Measurements from ENCODE around the gene TMEM266. TPM values are rescaled to one million over a fixed set of nuclear protein-coding genes. Genes with fewer than 3 reads are reported as not detected.

TMEM266 gene
- total and polyA plus RNA-seq, 8 donors: 1.9 to 5.5 (median 4.2) TPM

DNA sequence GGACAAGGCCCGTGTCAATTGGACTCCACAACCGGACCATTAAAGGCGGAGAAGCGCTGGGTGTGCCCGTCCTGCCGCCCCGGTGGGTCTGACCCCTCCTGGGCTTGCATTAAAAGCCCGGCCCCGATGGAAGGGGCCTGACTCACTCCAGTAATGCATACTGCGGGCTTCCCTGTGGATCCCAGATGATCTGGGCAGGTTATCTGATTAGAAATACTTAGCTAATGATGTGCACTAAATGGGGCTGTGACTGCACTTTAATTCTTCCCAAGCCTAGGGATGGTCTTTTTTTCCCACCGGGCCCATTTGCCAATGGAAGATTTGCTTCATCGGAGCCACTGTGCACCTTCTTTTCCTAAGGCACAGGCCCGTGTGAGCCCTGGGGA is 124.9 kb downstream of the TMEM266 start:
- 73 to 76% methylated on average over 13 of the region's 13 CpGs for WGBS, 2 donors
- intact Hi-C loops (cut with DNase I): no loop called here
- ATAC-seq (no peak), FAIRE-seq (no peak), DNase-seq (no peak)
- no peak overlapping the region for H3K4me3 ChIP-seq
- no peak overlapping the region for H3K27ac ChIP-seq
- H3K27me3 ChIP-seq: no peaks in the 10 kb centered on the region
- TF ChIP-seq, protein P1, sequence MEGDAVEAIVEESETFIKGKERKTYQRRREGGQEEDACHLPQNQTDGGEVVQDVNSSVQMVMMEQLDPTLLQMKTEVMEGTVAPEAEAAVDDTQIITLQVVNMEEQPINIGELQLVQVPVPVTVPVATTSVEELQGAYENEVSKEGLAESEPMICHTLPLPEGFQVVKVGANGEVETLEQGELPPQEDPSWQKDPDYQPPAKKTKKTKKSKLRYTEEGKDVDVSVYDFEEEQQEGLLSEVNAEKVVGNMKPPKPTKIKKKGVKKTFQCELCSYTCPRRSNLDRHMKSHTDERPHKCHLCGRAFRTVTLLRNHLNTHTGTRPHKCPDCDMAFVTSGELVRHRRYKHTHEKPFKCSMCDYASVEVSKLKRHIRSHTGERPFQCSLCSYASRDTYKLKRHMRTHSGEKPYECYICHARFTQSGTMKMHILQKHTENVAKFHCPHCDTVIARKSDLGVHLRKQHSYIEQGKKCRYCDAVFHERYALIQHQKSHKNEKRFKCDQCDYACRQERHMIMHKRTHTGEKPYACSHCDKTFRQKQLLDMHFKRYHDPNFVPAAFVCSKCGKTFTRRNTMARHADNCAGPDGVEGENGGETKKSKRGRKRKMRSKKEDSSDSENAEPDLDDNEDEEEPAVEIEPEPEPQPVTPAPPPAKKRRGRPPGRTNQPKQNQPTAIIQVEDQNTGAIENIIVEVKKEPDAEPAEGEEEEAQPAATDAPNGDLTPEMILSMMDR (IDR thresholded peaks at IDR 0.05): no peak
- H3K4me1 ChIP-seq: no peaks in the 10 kb centered on the region
- no peaks in the 10 kb centered on the region for H3K9me3 ChIP-seq
- H3K36me3 ChIP-seq: no peaks in the 10 kb centered on the region

DNA sequence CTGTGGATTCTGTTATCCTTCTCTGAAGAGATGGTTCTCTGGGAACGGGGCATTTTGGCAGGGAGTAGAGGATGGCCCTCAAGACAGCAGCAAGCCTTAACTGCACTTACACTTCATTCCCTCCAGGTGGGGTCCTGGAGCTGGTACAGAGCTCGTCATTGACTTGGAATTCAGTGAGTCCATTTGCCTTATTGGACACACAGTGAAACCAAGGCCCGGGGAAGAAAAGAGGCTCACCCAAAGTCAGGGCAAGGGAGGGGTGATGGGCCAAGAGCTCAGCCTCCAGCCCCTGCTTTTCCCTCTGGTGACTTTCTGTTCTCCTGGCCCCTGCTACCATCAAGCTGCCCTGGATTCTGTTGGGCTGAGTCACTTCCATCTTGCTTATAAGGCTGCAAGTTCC is 125.9 kb downstream of the TMEM266 start:
- DNase-seq: peak in 1 of 6 donors; percentile 38

DNA sequence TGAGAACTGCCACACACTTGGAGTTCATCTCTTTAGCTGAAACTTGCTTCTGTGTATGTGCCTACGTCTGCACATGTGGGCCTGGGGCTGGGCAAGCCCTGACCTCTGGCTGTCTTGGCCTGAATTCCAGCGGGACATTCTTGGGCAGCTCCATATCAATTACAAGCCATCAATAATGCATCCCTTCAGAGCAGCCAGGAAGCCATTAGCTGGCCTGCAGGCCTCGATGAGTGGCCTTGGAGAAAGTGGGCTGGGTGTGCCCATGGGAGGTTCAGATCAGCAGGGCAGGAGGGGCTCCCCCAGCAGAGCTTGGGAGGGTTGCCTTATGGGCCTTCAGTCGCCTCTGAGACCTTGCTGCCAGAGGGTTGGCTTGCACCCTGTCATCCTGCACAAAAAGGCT is 127.4 kb downstream of the TMEM266 start:
- ATAC-seq: no peak
- intact Hi-C loops (cut with DNase I): no loop called here
- WGBS, 2 donors: 51 to 64% methylated on average over 3 to 4 of the region's 4 CpGs
- no peaks in the 10 kb centered on the region for H3K27me3 ChIP-seq
- no peaks in the 10 kb centered on the region for H3K9me3 ChIP-seq
- H3K36me3 ChIP-seq: no peaks in the 10 kb centered on the region
- FAIRE-seq: no peak
- no peak overlapping the region for H3K4me3 ChIP-seq
- no peak for DNase-seq
- H3K27ac ChIP-seq: no peak overlapping the region
- no peaks in the 10 kb centered on the region for H3K4me1 ChIP-seq
- TF ChIP-seq, protein P1 (IDR thresholded peaks at IDR 0.05): no peak

More for the DNA sequence above, 125.9 kb downstream of the TMEM266 start:
- Histone ChIP-seq H3K27me3 (no peaks in the 10 kb centered on the region), H3K4me1 (no peaks in the 10 kb centered on the region), H3K4me3 (no peak overlapping the region), H3K27ac (no peak overlapping the region), H3K9me3 (no peaks in the 10 kb centered on the region), H3K36me3 (no peaks in the 10 kb centered on the region)
- ATAC-seq (peak in 3 of 4 donors; percentile 68 to 77 (median 72)), FAIRE-seq (no peak)
- intact Hi-C loops (cut with DNase I): no loop called here
- WGBS, 2 donors: 57 to 61% methylated on average over 3 of the region's 3 CpGs
- TF ChIP-seq, protein P1 (IDR thresholded peaks at IDR 0.05): peak in 3 of 4 donors; percentile 13 to 33 (median 23)

DNA sequence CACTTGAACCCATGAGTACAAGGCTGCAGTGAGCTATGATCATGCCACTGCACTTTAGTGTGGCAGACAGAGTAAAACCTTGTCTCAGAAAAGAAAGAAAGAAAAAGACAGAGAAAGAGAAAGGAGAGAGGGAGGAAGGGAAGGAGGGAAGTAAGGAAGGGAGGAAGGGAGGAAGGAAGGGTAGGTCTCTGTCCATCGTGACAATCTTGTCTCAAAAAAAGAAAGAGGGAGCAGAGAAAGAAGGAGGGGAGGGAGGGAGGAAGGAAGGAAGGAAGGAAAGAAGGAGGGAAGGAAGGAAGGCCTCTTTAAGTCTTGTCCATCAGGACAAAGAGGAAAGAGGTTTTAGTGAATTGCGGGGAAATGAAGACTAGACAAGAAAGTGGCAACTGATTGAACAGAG is 129.3 kb downstream of the TMEM266 start:
- no peak overlapping the region for H3K27ac ChIP-seq
- H3K9me3 ChIP-seq: no peaks in the 10 kb centered on the region
- no peaks in the 10 kb centered on the region for H3K27me3 ChIP-seq
- no peaks in the 10 kb centered on the region for H3K4me1 ChIP-seq
- WGBS, 2 donors: 70 to 83% methylated on average over 2 of the region's 2 CpGs
- no peak overlapping the region for H3K4me3 ChIP-seq
- TF ChIP-seq, protein P1 (IDR thresholded peaks at IDR 0.05): no peak
- ATAC-seq (no peak), FAIRE-seq (no peak), DNase-seq (no peak)
- H3K36me3 ChIP-seq: no peaks in the 10 kb centered on the region
- intact Hi-C loops (cut with DNase I): no loop called here

DNA sequence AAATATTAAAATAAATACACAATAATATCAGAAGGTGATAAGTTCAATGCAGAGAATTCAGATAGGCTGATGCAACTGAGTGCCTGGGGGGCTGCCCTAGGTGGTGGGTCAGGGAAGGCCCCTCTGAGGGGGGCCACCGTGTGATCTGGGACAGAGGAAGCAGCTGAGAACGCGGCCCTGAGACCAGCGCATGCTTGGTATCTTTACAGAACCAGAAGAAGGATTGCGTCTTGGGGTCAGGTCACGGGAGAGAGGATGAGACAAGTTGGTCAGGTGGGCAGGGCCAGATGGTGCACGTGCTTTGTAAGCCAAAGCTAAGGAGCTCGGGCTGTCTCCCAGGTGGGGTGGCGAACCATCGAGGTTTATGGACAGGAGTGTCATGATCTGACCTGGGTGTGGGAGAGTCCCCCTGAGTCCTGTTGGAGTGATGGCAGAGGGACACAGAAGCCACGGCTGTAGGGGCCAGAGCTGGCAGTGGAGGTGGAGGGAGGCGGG is 130.3 kb downstream of the TMEM266 start:
- no peaks in the 10 kb centered on the region for H3K4me1 ChIP-seq
- TF ChIP-seq, protein P1 (IDR thresholded peaks at IDR 0.05): no peak

More for the DNA sequence above, 130.3 kb downstream of the TMEM266 start:
- H3K4me3 ChIP-seq: no peak overlapping the region
- no peaks in the 10 kb centered on the region for H3K36me3 ChIP-seq
- WGBS, 2 donors: 34 to 43% methylated on average over 12 of the region's 12 CpGs
- H3K9me3 ChIP-seq: no peaks in the 10 kb centered on the region
- no peak for FAIRE-seq
- intact Hi-C loops (cut with DNase I): loop anchor here in 1 of 3 donors (5.0 kb wide), 1 partner anchor 137 kb away; no protein-coding TSS in a partner anchor
- no peaks in the 10 kb centered on the region for H3K27me3 ChIP-seq
- peak in 3 of 4 donors; percentile 5 to 14 (median 6) for ATAC-seq
- H3K27ac ChIP-seq: no peak overlapping the region
- DNase-seq: peak in 1 of 6 donors; percentile 16

All from pancreas (tissue), 10 donors.